ENCODE data around the gene IKBIP. TPM values are rescaled to one million over a fixed set of nuclear protein-coding genes. Genes with fewer than 3 reads are reported as not detected.

Gene IKBIP
- total RNA-seq, 1 experiment from 2014 or later: 14.5 TPM

- Histone ChIP-seq H3K4me1 (ENCODE audit: control insufficient read depth in 1 of 2, insufficient read depth in 2 of 2, low read length in 2 of 2) (peaks cover 19 to 20% of the 10 kb centered on the region in 2 experiments), H3K27me3 (ENCODE audit: insufficient read depth, low read length) (no peaks in the 10 kb centered on the region), H3K79me2 (ENCODE audit: insufficient read depth, low read length) (peaks cover 6% of the 10 kb centered on the region; the same call in 1 of the 2 replicates), H3K4me2 (ENCODE audit: low read length) (peak overlapping the region; percentile 59), H3K9ac (ENCODE audit: low read length) (no peak overlapping the region), H3K27ac (ENCODE audit: low read depth, low read length) (peak overlapping the region; percentile 35; the same call in 1 of the 2 replicates), H3K9me3 (ENCODE audit: control insufficient read depth in 1 of 2, insufficient read depth in 1 of 2, low read depth in 1 of 2, low read length in 2 of 2) (no peaks in the 10 kb centered on the region), H3K4me3 (replicated peaks in 1 of 2; ENCODE audit: low read depth in 1 of 2, low read length in 2 of 2) (no peak overlapping the region; a peak in 1 of 4 replicates), H3K9me2 (ENCODE audit: insufficient read depth) (no peaks in the 10 kb centered on the region), H4K20me1 (ENCODE audit: insufficient read depth) (no peaks in the 10 kb centered on the region), H3K36me3 (ENCODE audit: control insufficient read depth in 1 of 2, insufficient read depth in 2 of 2, low read length in 2 of 2) (no peaks in the 10 kb centered on the region; a peak in 1 of 4 replicates), H2AFZ (ENCODE audit: low read depth, low read length, poor library complexity, severe bottlenecking) (no peak overlapping the region)
- ATAC-seq (peak; percentile 89), DNase-seq (ENCODE audit: low read depth, low spot score) (peak; percentile 39)
- intact Hi-C loops (cut with micrococcal nuclease): no loop called here
- no TSS peak for BruUV-seq (replicated peaks)
- CTCF ChIA-PET: no interaction called here
- RAD21 ChIA-PET (ENCODE audit: low non-redundant PET in 1 of 2, low total read pairs in 2 of 2, uncharacterized antibody in 2 of 2, unreplicated experiment in 2 of 2): no interaction called here
- POLR2A ChIA-PET: no interaction called here
- TF ChIP-seq POLR2AphosphoS5 (IDR thresholded peaks at IDR 0.05; ENCODE audit: low read depth, low read length) (no peak), CTCF (IDR thresholded peaks at IDR 0.05 in 2 of 3, conservative IDR thresholded peaks at IDR 0.05 in 1 of 3; ENCODE audit: borderline replicate concordance in 1 of 3, insufficient read depth in 1 of 3, low read depth in 2 of 3, low read length in 2 of 3) (no peak), MAX (IDR thresholded peaks at IDR 0.05) (no peak), ATF3 (IDR thresholded peaks at IDR 0.05) (no peak), POLR2A (IDR thresholded peaks at IDR 0.05; ENCODE audit: borderline replicate concordance, extremely low read depth, insufficient read depth, insufficient read length) (no peak), ZBTB33 (IDR thresholded peaks at IDR 0.05; ENCODE audit: extremely low read depth, insufficient replicate concordance, low read length) (no peak), SP1 (IDR thresholded peaks at IDR 0.05; ENCODE audit: low read depth) (peak; percentile 14), RAD21 (IDR thresholded peaks at IDR 0.05; ENCODE audit: low read depth) (no peak), ZFX (IDR thresholded peaks at IDR 0.05) (no peak), SRF (IDR thresholded peaks at IDR 0.05; ENCODE audit: low read depth) (no peak), JUND (IDR thresholded peaks at IDR 0.05) (peak; percentile 51), CEBPB (IDR thresholded peaks at IDR 0.05; ENCODE audit: low read depth) (no peak), EGR1 (IDR thresholded peaks at IDR 0.05; ENCODE audit: low read depth) (no peak), CBX3 (IDR thresholded peaks at IDR 0.05; ENCODE audit: low read depth) (0 out of 2 replicates have a peak, but pooled peaks have one; percentile 35), TCF7L2 (IDR thresholded peaks at IDR 0.05; ENCODE audit: borderline replicate concordance, extremely low read depth, insufficient read depth, insufficient read length) (no peak), YY1 (IDR thresholded peaks at IDR 0.05; ENCODE audit: extremely low read depth, insufficient replicate concordance, low read depth, low read length) (no peak), FOSL1 (IDR thresholded peaks at IDR 0.05; ENCODE audit: low read depth) (peak; percentile 69), ZNF274 (IDR thresholded peaks at IDR 0.05; ENCODE audit: low read depth, low read length) (no peak), REST (IDR thresholded peaks at IDR 0.05; ENCODE audit: low read depth) (no peak), ELF1 (IDR thresholded peaks at IDR 0.05; ENCODE audit: borderline replicate concordance, low read depth) (no peak), SIN3A (IDR thresholded peaks at IDR 0.05; ENCODE audit: low read depth) (no peak)
Measured at GRCh38 chr12:98635657-98636323, 8.8 kb downstream of the IKBIP start.

Measured in HCT116 (cell line).